ENCODE data around the gene SLC5A2.
"Not testable (repeated sequence)": the region's sequence is repeated elsewhere in the genome, so short reads cannot be mapped to it uniquely, and the experiment has no call there.

The SLC5A2 gene

DNA sequence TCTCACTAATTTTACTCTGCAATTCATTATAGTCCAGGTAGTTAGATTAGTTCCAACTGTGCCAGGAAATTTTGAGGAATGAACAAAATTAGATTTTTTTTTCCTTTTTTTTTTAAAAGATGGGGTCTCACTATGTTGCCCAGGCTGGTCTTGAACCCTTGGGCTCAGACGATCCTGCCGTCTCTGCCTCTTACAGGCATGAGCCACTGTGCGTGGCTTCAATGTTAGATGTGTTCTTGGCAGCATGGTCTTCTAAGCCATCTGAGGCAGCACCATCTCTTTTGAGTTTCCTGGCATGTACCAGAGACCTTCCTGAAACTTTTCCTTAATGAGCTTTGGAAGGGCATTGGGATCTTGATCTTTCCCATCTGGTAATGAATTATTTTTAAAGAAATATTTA lies 42.2 kb downstream of the SLC5A2 start:
- no peak for DNase-seq (ENCODE audit: low read depth in 3 of 3, low spot score in 1 of 3)

DNA sequence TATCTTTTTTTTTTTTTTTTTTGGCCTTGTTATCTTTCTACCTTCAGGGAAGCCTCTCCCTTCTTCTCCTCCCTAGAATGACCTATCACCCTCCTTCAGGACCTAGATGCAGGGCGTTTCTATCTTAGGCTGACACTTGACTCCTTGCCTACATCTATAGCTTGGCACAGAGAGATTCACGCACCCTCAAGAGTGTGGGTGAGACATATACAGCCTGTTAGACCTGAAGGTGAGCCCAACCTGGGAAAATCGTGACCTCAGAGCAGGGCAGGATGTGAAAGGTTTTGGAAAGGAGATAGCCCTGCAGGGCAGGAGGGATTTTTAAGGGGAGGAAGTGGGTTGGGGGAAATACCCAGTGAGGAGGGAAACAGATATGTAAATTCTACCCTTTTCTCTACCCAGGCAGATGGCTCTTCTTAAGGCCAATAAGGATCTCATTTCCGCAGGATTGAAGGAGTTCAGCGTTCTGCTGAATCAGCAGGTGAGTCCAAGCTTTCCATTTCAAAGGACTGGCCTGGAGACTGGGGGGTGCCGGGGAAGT lies 44.9 kb downstream of the SLC5A2 start, which contains the start of gene AHSP:
Gene AHSP (plus strand): TSS at position 167 of the 541 bp plus-strand sequence. CDS start 240 bp downstream, at position 407.
- DNase-seq (ENCODE audit: low read depth in 3 of 3, low spot score in 1 of 3): no peak

DNA sequence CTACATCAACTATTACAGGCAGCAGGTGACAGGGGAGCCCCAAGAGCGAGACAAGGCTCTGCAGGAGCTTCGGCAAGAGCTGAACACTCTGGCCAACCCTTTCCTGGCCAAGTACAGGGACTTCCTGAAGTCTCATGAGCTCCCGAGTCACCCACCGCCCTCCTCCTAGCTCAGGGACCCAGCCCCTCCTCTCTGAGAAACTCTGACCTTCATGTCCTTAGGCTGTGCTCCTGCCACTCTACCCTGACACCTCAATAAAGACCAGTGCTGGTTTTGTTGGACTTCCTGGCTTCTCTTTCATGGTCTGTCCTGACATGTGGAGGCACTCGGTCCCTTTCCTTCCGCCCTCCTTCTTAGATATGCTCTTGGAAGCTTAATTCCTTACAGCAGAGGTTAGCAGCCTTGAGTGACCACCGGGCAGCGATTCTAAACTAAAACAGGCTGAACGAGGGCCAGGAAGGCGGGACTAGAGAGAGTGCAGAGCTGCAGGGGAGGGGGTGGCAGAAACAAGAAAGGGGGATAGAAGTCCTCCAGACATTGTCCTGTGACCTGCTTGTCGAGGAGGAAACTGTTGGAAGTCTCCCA lies 45.7 kb downstream of the SLC5A2 start:
- no peak for DNase-seq (ENCODE audit: low read depth in 3 of 3, low spot score in 1 of 3)

DNA sequence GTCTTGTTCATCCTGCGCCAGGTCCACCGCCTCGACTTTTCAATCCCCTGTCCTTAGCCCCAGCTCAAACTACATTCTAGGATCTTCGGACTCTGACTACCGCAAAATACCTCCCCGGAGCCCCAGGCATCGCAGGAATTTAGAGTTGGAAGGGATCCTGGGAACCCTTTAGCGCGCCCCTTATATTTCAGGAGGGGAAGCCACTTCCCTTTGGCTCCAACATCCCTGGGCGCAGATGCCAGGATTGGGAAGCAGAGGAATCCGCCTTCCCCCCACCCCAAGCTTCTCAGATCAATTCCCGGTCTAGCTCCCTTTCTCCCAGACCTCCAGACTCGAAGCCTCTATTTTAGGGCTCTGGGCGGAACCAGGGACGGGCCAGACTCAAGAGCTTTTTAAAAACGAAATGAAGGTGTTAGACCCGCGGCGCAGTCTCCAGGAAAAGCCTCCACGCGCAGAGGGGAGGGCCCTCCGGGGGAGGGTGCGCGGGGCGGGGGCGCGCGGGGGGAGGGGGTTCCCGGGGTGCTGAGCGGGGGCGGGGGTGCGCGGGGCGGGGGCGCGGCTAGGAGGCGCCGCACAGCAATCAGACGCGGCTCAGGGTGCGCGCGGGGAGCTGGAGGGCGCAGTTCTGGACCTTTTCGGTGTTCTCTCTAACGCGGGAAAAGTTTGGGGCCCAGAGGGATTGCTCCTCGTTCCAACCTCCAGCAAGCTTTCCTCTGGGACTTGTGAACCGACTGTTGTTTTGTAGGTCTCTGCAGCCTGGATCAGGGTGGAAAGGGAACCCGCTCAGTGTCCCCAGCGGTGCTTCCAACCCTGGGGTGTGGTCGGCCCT lies 46.4 kb downstream of the SLC5A2 start:
- DNase-seq (ENCODE audit: low read depth in 3 of 3, low spot score in 1 of 3): no peak

DNA sequence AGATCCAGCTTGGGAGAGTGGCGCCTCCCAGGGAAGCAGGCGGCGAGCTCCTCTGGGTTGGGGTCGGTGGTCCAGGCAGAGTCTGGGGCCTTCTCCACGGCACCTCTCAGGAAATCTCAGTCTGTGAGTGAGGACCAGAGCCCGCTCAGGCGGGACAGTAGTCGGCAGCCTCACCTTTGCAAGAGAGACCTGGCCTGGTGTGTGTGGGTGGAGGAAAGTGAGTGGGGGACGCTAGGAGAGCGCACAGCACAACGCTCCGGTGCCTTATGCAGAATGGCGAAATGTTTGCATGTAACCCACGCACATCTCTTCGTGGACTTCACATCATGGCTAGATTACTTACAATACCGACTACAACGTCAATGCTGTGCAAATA lies 47.0 kb downstream of the SLC5A2 start:
- no peak for DNase-seq (ENCODE audit: low read depth in 3 of 3, low spot score in 1 of 3)

DNA sequence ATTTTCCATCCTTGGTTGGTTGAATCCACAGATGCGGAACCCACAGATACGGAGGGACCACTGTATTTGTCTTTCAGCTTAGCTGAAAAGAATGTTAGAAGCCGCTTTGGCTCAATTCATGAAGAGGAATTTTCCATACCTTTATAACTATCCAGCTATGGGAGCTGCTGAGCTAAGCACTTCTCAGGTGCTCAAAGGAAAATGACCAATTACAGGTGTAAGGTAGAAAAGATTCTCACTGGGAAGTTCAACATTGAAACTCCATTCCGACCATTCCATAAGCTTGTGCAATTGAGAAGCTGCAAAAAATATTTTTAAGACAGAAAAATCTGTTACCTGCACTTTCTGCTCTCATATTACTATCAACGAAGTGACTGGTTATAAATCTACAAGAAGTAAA lies 47.5 kb downstream of the SLC5A2 start:
- no peak for DNase-seq (ENCODE audit: low read depth in 3 of 3, low spot score in 1 of 3)

DNA sequence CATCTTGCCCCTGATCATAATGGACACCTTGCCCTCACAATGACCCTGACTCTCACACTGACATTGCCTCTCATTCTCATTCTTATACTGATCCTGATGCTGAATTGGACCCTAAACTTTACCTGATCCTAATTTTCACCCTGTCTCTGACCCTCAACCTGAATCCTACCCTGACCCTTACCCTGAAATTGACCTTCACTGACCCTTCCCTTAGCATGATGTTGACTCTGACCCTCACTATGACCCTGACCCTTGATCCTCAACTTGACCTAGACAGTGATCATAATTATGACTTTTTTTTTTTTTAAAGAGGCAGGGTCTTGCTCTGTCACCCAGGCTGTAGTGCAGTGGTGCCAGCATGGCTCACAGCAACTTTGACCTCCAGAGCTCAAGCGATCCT lies 48.2 kb downstream of the SLC5A2 start:
- DNase-seq (ENCODE audit: low read depth in 3 of 3, low spot score in 1 of 3): no peak

DNA sequence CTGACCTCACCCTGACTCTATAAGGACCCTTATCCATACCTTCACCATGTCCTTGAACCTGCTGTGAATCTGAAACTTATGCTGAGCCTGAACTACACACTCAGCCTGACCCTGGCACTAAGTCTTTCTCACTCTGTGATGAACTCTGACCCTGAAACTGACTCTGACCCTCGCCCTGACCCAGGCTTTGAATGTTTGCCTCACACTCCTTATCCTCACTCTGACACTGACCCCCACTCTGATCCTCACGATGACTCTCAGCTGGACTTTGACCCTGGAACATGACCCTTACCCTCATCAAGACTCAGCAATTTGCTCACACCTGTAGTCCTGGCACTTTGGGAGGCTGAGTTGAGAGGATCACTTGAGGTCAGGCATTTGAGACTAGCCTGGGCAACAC lies 49.2 kb downstream of the SLC5A2 start:
- no peak for DNase-seq (ENCODE audit: low read depth in 3 of 3, low spot score in 1 of 3)

DNA sequence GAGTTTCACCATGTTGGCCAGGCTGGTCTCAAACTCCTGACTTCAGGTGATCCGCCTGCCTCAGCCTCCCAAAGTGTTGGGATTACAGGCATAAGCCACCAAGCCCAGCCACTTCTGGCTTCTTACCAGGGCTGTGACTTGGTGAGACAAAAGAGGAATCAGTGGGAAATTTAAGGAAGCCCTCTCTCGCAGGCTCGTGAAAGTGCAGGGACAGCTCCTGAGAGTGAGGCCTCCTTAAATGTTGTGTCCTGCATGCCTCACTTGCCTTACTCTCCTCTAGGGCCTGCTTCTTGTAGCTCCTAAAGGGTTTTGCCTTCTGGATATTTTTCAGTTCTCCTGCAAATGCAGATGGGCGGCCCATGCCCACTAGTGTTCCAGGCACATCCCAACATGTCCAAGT lies 50.0 kb downstream of the SLC5A2 start:
- DNase-seq (ENCODE audit: low read depth in 3 of 3, low spot score in 1 of 3): no peak

DNA sequence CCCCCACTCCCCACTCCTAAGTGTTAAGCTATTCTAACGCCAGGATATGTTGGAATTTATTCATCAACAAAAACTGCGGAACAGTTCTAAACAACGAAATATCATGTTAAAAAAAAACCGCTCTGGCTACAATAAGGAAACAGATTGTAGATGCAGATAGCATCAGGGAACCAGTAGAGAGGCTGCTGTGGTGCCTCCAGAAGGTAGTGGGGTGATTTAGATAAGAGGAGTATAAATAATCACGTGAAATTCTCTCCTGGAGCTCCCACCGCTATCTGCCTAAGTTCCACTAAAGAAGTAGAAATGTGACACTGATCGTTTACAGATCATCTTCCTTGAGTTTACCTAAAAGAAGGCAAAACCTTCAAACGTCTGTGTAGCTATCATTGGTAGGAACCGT lies 52.8 kb downstream of the SLC5A2 start:
- DNase-seq (ENCODE audit: low read depth in 3 of 3, low spot score in 1 of 3): no peak

DNA sequence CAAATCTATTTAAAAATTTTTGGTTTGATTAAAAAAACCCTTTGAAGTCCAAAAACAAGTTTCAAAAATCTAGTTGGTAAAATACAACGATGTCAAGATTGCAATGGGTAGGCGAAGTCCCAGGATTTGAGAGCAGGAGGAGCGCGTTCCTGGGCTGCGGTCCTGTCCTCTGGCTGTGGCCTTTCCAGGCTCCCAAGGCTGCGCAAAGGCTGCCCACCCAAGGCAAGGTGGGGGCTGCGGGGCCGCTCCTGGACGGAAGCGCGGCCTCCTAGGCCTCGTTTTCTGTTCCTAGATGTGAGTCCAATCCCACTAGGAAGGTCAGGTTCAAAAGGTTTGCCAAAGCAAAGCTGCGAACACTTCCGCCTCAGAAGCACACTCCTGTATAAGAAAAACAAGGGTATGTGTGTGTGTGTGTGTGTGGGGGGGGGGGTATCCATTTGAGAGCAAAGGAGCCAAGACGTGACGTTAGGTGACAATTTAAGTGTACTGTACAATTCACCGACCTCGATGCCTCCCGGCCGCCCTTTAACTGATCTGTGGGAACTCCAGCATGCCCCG lies 54.0 kb downstream of the SLC5A2 start:
- DNase-seq (ENCODE audit: low read depth in 3 of 3, low spot score in 1 of 3): no peak

DNA sequence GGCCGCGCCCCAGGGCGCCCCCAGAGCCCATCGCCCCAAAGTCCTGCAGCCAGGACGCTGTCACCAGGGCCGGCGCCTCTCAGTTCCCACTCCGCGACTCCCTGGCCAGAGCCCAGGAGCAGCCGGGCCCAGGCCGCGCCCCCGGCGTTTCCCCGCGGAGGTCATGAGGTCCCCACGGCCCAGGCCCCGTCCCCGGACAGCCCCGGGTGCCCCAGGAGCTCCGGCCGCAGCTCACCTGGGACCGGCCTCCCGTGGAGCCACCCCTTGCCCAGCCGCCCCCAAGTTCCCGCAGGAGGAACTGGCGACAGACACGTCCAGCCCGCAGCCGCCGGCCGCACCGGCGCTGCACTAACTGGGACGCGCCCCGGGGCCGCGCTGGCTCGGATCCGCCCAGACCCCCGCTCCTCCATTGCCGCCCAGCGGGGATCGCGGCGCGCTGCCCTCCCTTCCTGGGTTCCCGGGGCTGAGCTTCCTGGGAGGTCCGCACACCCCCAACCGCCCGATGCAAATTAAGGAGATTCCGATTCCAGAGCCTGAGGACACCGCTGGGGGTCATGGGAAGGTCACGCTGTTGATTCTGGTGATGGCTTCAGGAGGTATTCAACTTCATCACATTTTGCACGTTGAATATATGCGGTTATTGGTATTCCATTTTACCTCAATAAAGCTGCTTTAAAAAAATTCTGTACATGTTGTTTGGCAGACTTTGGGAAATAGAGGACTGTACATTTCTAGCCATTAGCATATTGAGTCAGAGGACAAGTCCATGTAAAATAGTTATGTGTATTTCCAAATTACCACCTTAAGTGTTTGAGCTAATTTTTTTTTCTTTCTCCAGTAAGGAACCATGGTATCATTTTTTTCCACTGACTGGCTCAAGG lies 54.7 kb downstream of the SLC5A2 start:
- DNase-seq (ENCODE audit: low read depth in 3 of 3, low spot score in 1 of 3): no peak

DNA sequence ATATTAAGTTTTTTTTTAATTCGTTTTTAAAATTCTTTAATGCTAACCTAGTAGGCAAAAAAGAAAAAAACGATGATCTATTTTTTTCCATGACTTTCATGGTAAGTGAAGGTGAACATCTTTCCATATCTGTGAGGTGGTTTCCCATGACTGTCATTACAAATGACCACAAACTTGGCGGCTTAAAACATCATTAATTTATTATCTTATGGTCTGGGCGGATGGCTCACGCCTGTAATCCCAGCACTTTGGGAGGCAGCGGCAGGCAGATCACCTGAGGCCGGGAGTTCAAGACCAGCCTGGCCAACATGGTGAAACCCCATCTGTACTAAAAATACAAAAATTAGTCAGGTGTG lies 55.3 kb downstream of the SLC5A2 start:
- not testable (repeated sequence) for DNase-seq (ENCODE audit: low read depth in 3 of 3, low spot score in 1 of 3)

DNA sequence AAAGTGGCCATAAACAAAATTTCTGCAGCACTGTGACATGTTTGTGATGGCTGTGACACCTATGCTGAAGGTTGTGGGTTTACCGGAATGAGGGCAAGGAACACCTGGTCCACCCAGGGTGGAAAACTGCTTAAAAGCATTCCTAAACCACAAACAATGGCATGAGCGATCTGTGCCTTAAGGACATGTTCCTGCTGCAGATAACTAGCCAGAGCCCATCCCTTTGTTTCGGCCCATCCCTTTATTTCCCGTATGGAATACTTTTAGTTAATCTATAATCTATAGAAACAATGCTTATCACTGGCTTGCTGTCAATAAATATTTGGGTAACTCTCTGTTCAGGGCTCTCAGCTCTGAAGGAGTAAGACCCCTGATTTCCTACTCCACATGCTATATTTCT lies 56.8 kb downstream of the SLC5A2 start:
- not testable (repeated sequence) for DNase-seq (ENCODE audit: low read depth in 3 of 3, low spot score in 1 of 3)
